Fibroblast of lung (primary cell): ENCODE data around the gene TYRO3. TPM values are rescaled to one million over a fixed set of nuclear protein-coding genes. Genes with fewer than 3 reads are reported as not detected.

Experiments
- DNase-seq, 2 donors: peaks; one replicate each; pipeline versions ENCODE4 v3.0.0 to v3.0.0-alpha.2; 2010; ENCODE audit warnings: low read depth in 2 of 2
- H2AFZ ChIP-seq: 2 replicates; pipeline ENCODE4 v1.5.1; 2012; ENCODE audit warnings: low read length, control low read depth, inconsistent platforms
- H3K27ac ChIP-seq: 2 replicates; pipeline ENCODE4 v1.5.1; 2011; ENCODE audit warnings: low read length, control low read depth; ENCODE audit not compliant: insufficient read depth
- H3K27me3 ChIP-seq: 2 replicates; pipeline ENCODE4 v1.5.1; 2011; ENCODE audit warnings: mild to moderate bottlenecking, low read length; ENCODE audit not compliant: control insufficient read depth, insufficient read depth
- H3K36me3 ChIP-seq: 2 replicates; pipeline ENCODE4 v1.5.1; 2011; ENCODE audit warnings: low read length; ENCODE audit not compliant: control insufficient read depth, insufficient read depth
- H3K4me1 ChIP-seq: 2 replicates; pipeline ENCODE4 v1.5.1; 2011; ENCODE audit warnings: low read length; ENCODE audit not compliant: control insufficient read depth, insufficient read depth; ENCODE audit errors: extremely low read depth
- H3K4me2 ChIP-seq: 2 replicates; pipeline ENCODE4 v1.5.1; 2011; ENCODE audit warnings: low read length, control low read depth; ENCODE audit not compliant: insufficient read depth; ENCODE audit errors: extremely low read depth
- H3K4me3 ChIP-seq, 4 experiments: fragments of 200-600 bp in 1 of 4; sonication (generic) in 1 of 4; replicated peaks in 1 of 4; 2 replicates each; pipeline ENCODE4 v1.5.1; 2011 to 2016; ENCODE audit warnings: low read length in 4 of 4, low read depth in 3 of 4, mild to moderate bottlenecking in 3 of 4, control low read depth in 2 of 4, inconsistent platforms in 1 of 4, mixed read lengths in 1 of 4; ENCODE audit not compliant: insufficient read depth in 1 of 4; ENCODE audit errors: control extremely low read depth in 1 of 4
- H3K79me2 ChIP-seq: 2 replicates; pipeline ENCODE4 v1.5.1; 2012; ENCODE audit warnings: mild to moderate bottlenecking, low read length, inconsistent platforms; ENCODE audit not compliant: control insufficient read depth, insufficient read depth
- H3K9ac ChIP-seq: 2 replicates; pipeline ENCODE4 v1.5.1; 2011; ENCODE audit warnings: mild to moderate bottlenecking, low read length, control low read depth; ENCODE audit not compliant: insufficient read depth
- H3K9me3 ChIP-seq: 2 replicates; pipeline ENCODE4 v1.5.1; 2012; ENCODE audit warnings: low read depth, low read length; ENCODE audit not compliant: control insufficient read depth, insufficient read depth
- H4K20me1 ChIP-seq: 2 replicates; pipeline ENCODE4 v1.5.1; 2011; ENCODE audit warnings: low read length; ENCODE audit not compliant: control insufficient read depth, insufficient read depth; ENCODE audit errors: extremely low read depth
- CTCF ChIP-seq, 2 donors: IDR thresholded peaks in 1 of 2; conservative IDR thresholded peaks in 1 of 2; 1 replicate in 1 of 2; 2 replicates in 1 of 2; pipeline ENCODE4 v1.5.1; 2011 to 2012; ENCODE audit warnings: low read length in 2 of 2, control low read depth in 1 of 2, inconsistent platforms in 1 of 2, low read depth in 1 of 2, mild to moderate bottlenecking in 1 of 2
- EZH2 ChIP-seq: IDR thresholded peaks from 2 replicates; pipeline ENCODE4 v1.5.1; 2012; ENCODE audit warnings: low read length, control low read depth, mild to moderate bottlenecking; ENCODE audit errors: missing control alignments
- polyA plus RNA-seq, 2 donors: library from polyadenylated mRNA; depleted of rRNA in 1 of 2; stranded (reverse) in 1 of 2; unstranded in 1 of 2; fragments of >200 nt; gene quantifications; 2 replicates each; pipeline ENCODE4 v1.2.1, GENCODE V29; 2011 to 2012; ENCODE audit warnings: missing spikeins in 1 of 2
- total RNA-seq: library from RNA; depleted of rRNA; stranded (reverse); fragments of >200 nt; gene quantifications from 2 replicates; pipeline ENCODE4 v1.2.1, GENCODE V29; 2014

The TYRO3 gene
- total and polyA plus RNA-seq, 2 donors (not counting 1 experiment from before 2014, with no cell fraction given), result 9.2 to 14.9 TPM

GRCh38 chr15:41535544-41535943 lies 23.5 kb upstream of the TYRO3 start:
- Histone ChIP-seq H3K4me1 (no peaks in the 10 kb centered on the region), H3K4me3 (no peak overlapping the region), H3K36me3 (peaks cover 5% of the 10 kb centered on the region), H3K9me3 (no peaks in the 10 kb centered on the region), H3K27me3 (no peaks in the 10 kb centered on the region), H2AFZ (no peak overlapping the region), H3K27ac (no peak overlapping the region), H3K9ac (no peak overlapping the region), H4K20me1 (no peaks in the 10 kb centered on the region), H3K79me2 (peaks cover under 1% of the 10 kb centered on the region), H3K4me2 (no peak overlapping the region)
- no peak for TF ChIP-seq CTCF (conservative IDR thresholded peaks at IDR 0.05 in 1 of 2, IDR thresholded peaks at IDR 0.05 in 1 of 2; ENCODE audit: low read depth in 1 of 2, low read length in 2 of 2)
- no peak for TF ChIP-seq EZH2
- DNase-seq, result no peak

- H3K4me2 ChIP-seq, result no peak overlapping the region
- no peak overlapping the region for H3K27ac ChIP-seq
- H3K36me3 ChIP-seq, result peaks cover 5% of the 10 kb centered on the region
- DNase-seq, result no peak
- no peak overlapping the region for H3K4me3 ChIP-seq
- no peak overlapping the region for H2AFZ ChIP-seq
- H3K9ac ChIP-seq, result no peak overlapping the region
- no peaks in the 10 kb centered on the region for H4K20me1 ChIP-seq
- H3K4me1 ChIP-seq, result no peaks in the 10 kb centered on the region
- H3K79me2 ChIP-seq, result peaks cover 1% of the 10 kb centered on the region
- H3K27me3 ChIP-seq, result no peaks in the 10 kb centered on the region
- no peak for TF ChIP-seq CTCF (conservative IDR thresholded peaks at IDR 0.05 in 1 of 2, IDR thresholded peaks at IDR 0.05 in 1 of 2; ENCODE audit: low read depth in 1 of 2, low read length in 2 of 2)
- no peak for TF ChIP-seq EZH2
- no peaks in the 10 kb centered on the region for H3K9me3 ChIP-seq
These were observed 22.1 kb upstream of the TYRO3 start for GRCh38 chr15:41536866-41537265.

- Histone ChIP-seq H3K9ac (peak overlapping the region; percentile 83), H3K4me2 (peak overlapping the region; percentile 80), H3K36me3 (no peaks in the 10 kb centered on the region), H3K79me2 (peaks cover 4% of the 10 kb centered on the region), H3K27ac (peak overlapping the region; percentile 76), H3K9me3 (no peaks in the 10 kb centered on the region), H2AFZ (peak overlapping the region; percentile 93), H3K4me3 (peak overlapping the region; percentile 80 to 97 (median 92)), H3K4me1 (no peaks in the 10 kb centered on the region), H3K27me3 (no peaks in the 10 kb centered on the region), H4K20me1 (no peaks in the 10 kb centered on the region)
- TF ChIP-seq CTCF (conservative IDR thresholded peaks at IDR 0.05 in 1 of 2, IDR thresholded peaks at IDR 0.05 in 1 of 2; ENCODE audit: low read depth in 1 of 2, low read length in 2 of 2), result no peak
- no peak for TF ChIP-seq EZH2
- DNase-seq, result no peak
These were observed 15.5 kb upstream of the TYRO3 start for GRCh38 chr15:41543521-41543870.
